Sigmoid colon (tissue), 7 donors: ENCODE results near the gene NRBP1. TPM values are rescaled to one million over a fixed set of nuclear protein-coding genes. Genes with fewer than 3 reads are reported as not detected.

Experiments used
- DNase-seq: peaks from one replicate; pipeline ENCODE4 v3.0.0-alpha.2; 2019
- H3K27ac ChIP-seq, 4 donors: fragments of 200-600 bp; sonication (generic); one replicate each; pipeline ENCODE4 v1.5.1; 2016 to 2019; ENCODE audit warnings: mild to moderate bottlenecking in 1 of 4
- H3K27me3 ChIP-seq, 3 donors: fragments of 200-600 bp; sonication (generic); one replicate each; pipeline ENCODE4 v1.5.1; 2019; ENCODE audit warnings: mild to moderate bottlenecking in 1 of 3
- H3K36me3 ChIP-seq, 4 donors: fragments of 200-600 bp; sonication (generic); one replicate each; pipeline ENCODE4 v1.5.1; 2016 to 2019
- H3K4me1 ChIP-seq, 4 donors: fragments of 200-600 bp; sonication (generic); one replicate each; pipeline ENCODE4 v1.5.1; 2017 to 2019
- H3K4me3 ChIP-seq, 4 donors: fragments of 200-600 bp; sonication (generic); one replicate each; pipeline ENCODE4 v1.5.1; 2017 to 2019; ENCODE audit warnings: mild to moderate bottlenecking in 2 of 4, moderate library complexity in 1 of 4
- H3K9me3 ChIP-seq, 4 donors: fragments of 200-600 bp in 3 of 4; sonication (generic) in 3 of 4; one replicate each; pipeline versions ENCODE4 v1.5.1 to v1.6.1; 2013 to 2019
- CTCF ChIP-seq, 4 experiments: fragments of 450-650 bp in 3 of 4; fragments of 200-600 bp in 1 of 4; IDR thresholded peaks; one replicate each; pipeline ENCODE4 v1.5.1; 2016 to 2019; ENCODE audit warnings: antibody characterized with exemption in 4 of 4, mild to moderate bottlenecking in 3 of 4, moderate library complexity in 2 of 4
- EP300 ChIP-seq, 4 donors: sonication (generic); formaldehyde crosslinking; IDR thresholded peaks; one replicate each; pipeline ENCODE4 v1.6.1; 2017; ENCODE audit warnings: antibody characterized with exemption in 4 of 4
- POLR2A ChIP-seq, 2 donors: fragments of 450-650 bp; IDR thresholded peaks; one replicate each; pipeline ENCODE4 v1.6.1; 2016; ENCODE audit warnings: antibody characterized with exemption in 2 of 2, mild to moderate bottlenecking in 2 of 2, moderate library complexity in 2 of 2
- POLR2AphosphoS5 ChIP-seq, 4 donors: sonication (generic); formaldehyde crosslinking; IDR thresholded peaks; one replicate each; pipeline ENCODE4 v1.6.1; 2017; ENCODE audit warnings: antibody characterized with exemption in 4 of 4
- WGBS, 2 donors: extraction: QIAGEN DNeasy Blood & Tissue Kit; methylation state at CpG; one replicate each; pipeline ENCODE4 v1.1.7; 2013; 5-methylcytosine and 5-hydroxymethylcytosine counted together
- intact Hi-C: fragments of 100-400 bp; cut with DNase I; formaldehyde crosslinking; loops from one replicate; pipeline ENCODE4 v1.15.1; 2023
- polyA plus RNA-seq, 3 donors: library from polyadenylated mRNA; stranded (reverse); fragments of 200-250 nt; gene quantifications; one replicate each; pipeline ENCODE4 v1.2.3, GENCODE V29; 2013
- small RNA-seq, 3 donors: library from RNA; depleted of rRNA; stranded (forward); fragments of <200 nt; gene quantifications; one replicate each; pipeline ENCODE3, GENCODE V24; 2016
- total RNA-seq, 4 donors: library from RNA; depleted of rRNA; stranded (reverse); fragments of >200 nt; gene quantifications; one replicate each; pipeline ENCODE4 v1.1.0, GENCODE V29; 2016
- donor health status: healthy with polysubstance abuse.
- donor health status: Bipolar disorder and iron deficiency.
- donor health status: healthy.

Gene NRBP1
- total and polyA plus RNA-seq, 7 donors: 60.8 to 93.5 (median 78.5) TPM

DNA sequence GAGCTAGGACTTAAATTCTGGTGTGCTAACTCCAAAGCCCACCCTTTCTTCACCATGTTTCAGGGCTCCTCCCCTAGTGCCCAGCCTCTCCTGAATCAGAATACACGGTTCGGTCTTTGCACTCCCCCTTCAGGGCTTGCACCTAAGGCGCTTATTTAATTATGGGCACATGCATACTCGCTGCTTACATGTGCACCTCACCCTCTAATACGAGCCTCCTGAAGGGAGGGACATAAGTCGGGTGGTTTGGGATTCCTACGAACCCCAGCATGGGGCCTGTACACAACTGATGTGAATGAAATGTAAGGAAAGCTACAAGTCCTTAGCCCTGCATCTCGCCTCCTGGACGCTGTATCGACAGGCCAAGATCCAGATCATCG, 60.7 kb downstream of the NRBP1 start:
- DNase-seq: no peak
- Histone ChIP-seq H3K4me1 (peaks cover 0 to 16% (median 9%) of the 10 kb centered on the region in 4 donors), H3K36me3 (peaks cover 0 to 16% (median 0%) of the 10 kb centered on the region in 4 donors), H3K27ac (peak overlapping the region; percentile 68 to 86 (median 80)), H3K27me3 (no peaks in the 10 kb centered on the region), H3K4me3 (peak overlapping the region; percentile 56 to 71 (median 68)), H3K9me3 (no peaks in the 10 kb centered on the region)
- intact Hi-C loops: no loop called here
- TF ChIP-seq POLR2AphosphoS5 (IDR thresholded peaks at IDR 0.05): no peak
- TF ChIP-seq CTCF (IDR thresholded peaks at IDR 0.05): no peak
- TF ChIP-seq EP300 (IDR thresholded peaks at IDR 0.05): no peak
- no peak for TF ChIP-seq POLR2A (IDR thresholded peaks at IDR 0.05)
- 5 to 7% methylated on average over 11 of the region's 11 CpGs for WGBS, 2 donors

GRCh38 chr2:27489498-27490397, 61.3 kb downstream of the NRBP1 start, which contains the start of gene IFT172:
IFT172 (minus strand) TSS chr2:27489743; CDS start chr2:27489653, 90 bp downstream.
- Histone ChIP-seq H3K9me3 (no peaks in the 10 kb centered on the region), H3K4me1 (peaks cover 0 to 22% (median 14%) of the 10 kb centered on the region in 4 donors), H3K27me3 (no peaks in the 10 kb centered on the region), H3K27ac (peak within 1 kb of the TSS; percentile 68 to 86 (median 80)), H3K4me3 (peak within 1 kb of the TSS; percentile 56 to 71 (median 68)), H3K36me3 (peaks cover 0 to 10% (median 0%) of the 10 kb centered on the region in 4 donors)
- intact Hi-C loops: loop anchor here (2.0 to 10.0 kb wide), 3 partner anchors 93 to 275 kb away; partner anchors contain the start of genes ATRAID, CAD, CCDC121 and GPN1
- peak; percentile 100 for DNase-seq
- WGBS, 2 donors: 8 to 9% methylated on average over 43 of the region's 43 CpGs
- TF ChIP-seq EP300 (IDR thresholded peaks at IDR 0.05): peak in 1 of 4 donors; percentile 38
- TF ChIP-seq CTCF (IDR thresholded peaks at IDR 0.05): no peak
- TF ChIP-seq POLR2A (IDR thresholded peaks at IDR 0.05): peak; percentile 42 to 68
- TF ChIP-seq POLR2AphosphoS5 (IDR thresholded peaks at IDR 0.05): peak; percentile 92 to 96 (median 94)

Small RNAs within 50 kb of the gene (small RNA-seq; reads per million reads assigned to genes)
- 0 reads per million in 3 donors for gene RNU6-986P

Other genes starting within 250 kb of the NRBP1 start
- gene ATRAID, start 216.6 kb upstream of the NRBP1 start, total RNA-seq: 100 to 1,000 TPM; 128 to 226 (median 159) TPM
- 10 to 100 TPM; 58.5 to 99.7 (median 73.9) TPM for gene ATRAID, start 216.6 kb upstream of the NRBP1 start, polyA plus RNA-seq
- gene SLC5A6, start 216.4 kb upstream of the NRBP1 start, total RNA-seq: 10 to 100 TPM in 3 of 4 donors, 1 to 10 TPM in 1; 7.2 to 15.5 (median 12.9) TPM
- 10 to 100 TPM in 1 of 3 donors, 1 to 10 TPM in 2; 2.4 to 26.7 (median 3.5) TPM for gene SLC5A6, start 216.4 kb upstream of the NRBP1 start, polyA plus RNA-seq
- gene CAD, start 211.3 kb upstream of the NRBP1 start, total RNA-seq: 10 to 100 TPM in 3 of 4 donors, 1 to 10 TPM in 1; 9.1 to 25.2 (median 17.1) TPM
- 10 to 100 TPM in 1 of 3 donors, 1 to 10 TPM in 2; 1.8 to 27.4 (median 3.0) TPM for gene CAD, start 211.3 kb upstream of the NRBP1 start, polyA plus RNA-seq
- 1 to 10 TPM in 1 of 4 donors, under 1 TPM in 2, not detected in 1; 0.28 to 1.1 (median 0.68) TPM for gene SLC30A3, start 165.6 kb upstream of the NRBP1 start, total RNA-seq
- gene SLC30A3, start 165.6 kb upstream of the NRBP1 start, polyA plus RNA-seq: under 1 TPM in 2 of 3 donors, not detected in 1; 0.10 to 0.60 TPM
- gene DNAJC5G, start 153.2 kb upstream of the NRBP1 start, total RNA-seq: 1 to 10 TPM in 1 of 4 donors, under 1 TPM in 1, not detected in 2; 0.71 to 1.7 TPM
- not detected for gene DNAJC5G, start 153.2 kb upstream of the NRBP1 start, polyA plus RNA-seq
- gene TRIM54, start 146.2 kb upstream of the NRBP1 start, total RNA-seq: under 1 TPM in 1 of 4 donors, not detected in 3; 0.41 TPM
- gene TRIM54, start 146.2 kb upstream of the NRBP1 start, polyA plus RNA-seq: under 1 TPM in 2 of 3 donors, not detected in 1; 0.16 to 0.46 TPM
- 1 to 10 TPM in 3 of 4 donors, under 1 TPM in 1; 0.71 to 6.5 (median 2.8) TPM for gene UCN, start 120.2 kb upstream of the NRBP1 start, total RNA-seq
- under 1 TPM in 1 of 3 donors, not detected in 2; 0.89 TPM for gene UCN, start 120.2 kb upstream of the NRBP1 start, polyA plus RNA-seq
- 10 to 100 TPM; 48.1 to 68.6 (median 61.1) TPM for gene MPV17, start 105.5 kb upstream of the NRBP1 start, total RNA-seq
- gene MPV17, start 105.5 kb upstream of the NRBP1 start, polyA plus RNA-seq: 10 to 100 TPM; 22.2 to 61.8 (median 28.7) TPM
- 10 to 100 TPM; 23.3 to 46.5 (median 28.9) TPM for gene GTF3C2, start 71.9 kb upstream of the NRBP1 start, total RNA-seq
- 10 to 100 TPM; 28.8 to 33.4 (median 31.9) TPM for gene GTF3C2, start 71.9 kb upstream of the NRBP1 start, polyA plus RNA-seq
- 10 to 100 TPM; 41.5 to 64.2 (median 54.8) TPM for gene EIF2B4, start 58.3 kb upstream of the NRBP1 start, total RNA-seq
- 10 to 100 TPM; 26.4 to 31.4 (median 28.0) TPM for gene EIF2B4, start 58.3 kb upstream of the NRBP1 start, polyA plus RNA-seq
- gene SNX17, start 58.0 kb upstream of the NRBP1 start, total RNA-seq: 100 to 1,000 TPM in 1 of 4 donors, 10 to 100 TPM in 3; 71.2 to 102 (median 98.1) TPM
- 10 to 100 TPM; 70.5 to 92.4 (median 78.1) TPM for gene SNX17, start 58.0 kb upstream of the NRBP1 start, polyA plus RNA-seq
- 1 to 10 TPM; 5.0 to 8.7 (median 7.2) TPM for gene ZNF513, start 47.9 kb upstream of the NRBP1 start, total RNA-seq
- 10 to 100 TPM; 15.7 to 27.5 (median 20.4) TPM for gene ZNF513, start 47.9 kb upstream of the NRBP1 start, polyA plus RNA-seq
- gene PPM1G, start 19.0 kb upstream of the NRBP1 start, total RNA-seq: 10 to 100 TPM; 40.8 to 48.3 (median 44.5) TPM
- 10 to 100 TPM; 42.0 to 93.4 (median 47.4) TPM for gene PPM1G, start 19.0 kb upstream of the NRBP1 start, polyA plus RNA-seq
- under 1 TPM in 1 of 4 donors, not detected in 3; 0.54 TPM for gene KRTCAP3, start 13.8 kb downstream of the NRBP1 start, total RNA-seq
- 10 to 100 TPM; 33.0 to 93.5 (median 46.5) TPM for gene KRTCAP3, start 13.8 kb downstream of the NRBP1 start, polyA plus RNA-seq
- gene IFT172, start 61.1 kb downstream of the NRBP1 start, total RNA-seq: 10 to 100 TPM; 25.7 to 37.7 (median 33.9) TPM
- 100 to 1,000 TPM in 2 of 3 donors, 10 to 100 TPM in 1; 82.3 to 139 (median 123) TPM for gene IFT172, start 61.1 kb downstream of the NRBP1 start, polyA plus RNA-seq
- gene FNDC4, start 66.6 kb downstream of the NRBP1 start, total RNA-seq: 1 to 10 TPM; 6.1 to 6.8 (median 6.6) TPM
- 1 to 10 TPM in 2 of 3 donors, under 1 TPM in 1; 0.69 to 4.9 (median 4.8) TPM for gene FNDC4, start 66.6 kb downstream of the NRBP1 start, polyA plus RNA-seq
- gene GCKR, start 68.2 kb downstream of the NRBP1 start, total RNA-seq: 1 to 10 TPM in 1 of 4 donors, not detected in 3; 1.1 TPM
- under 1 TPM in 1 of 3 donors, not detected in 2; 0.32 TPM for gene GCKR, start 68.2 kb downstream of the NRBP1 start, polyA plus RNA-seq
- 10 to 100 TPM; 30.7 to 44.3 (median 39.4) TPM for gene ZNF512, start 154.4 kb downstream of the NRBP1 start, total RNA-seq
- gene ZNF512, start 154.4 kb downstream of the NRBP1 start, polyA plus RNA-seq: 10 to 100 TPM in 1 of 3 donors, 1 to 10 TPM in 2; 3.9 to 13.8 (median 6.6) TPM
- gene CCDC121, start 200.4 kb downstream of the NRBP1 start, total RNA-seq: 1 to 10 TPM; 3.8 to 8.6 (median 8.0) TPM
- 1 to 10 TPM; 1.6 to 2.4 (median 1.7) TPM for gene CCDC121, start 200.4 kb downstream of the NRBP1 start, polyA plus RNA-seq
- gene GPN1, start 200.4 kb downstream of the NRBP1 start, total RNA-seq: 10 to 100 TPM; 15.2 to 24.4 (median 21.0) TPM
- 10 to 100 TPM; 28.0 to 31.2 (median 31.0) TPM for gene GPN1, start 200.4 kb downstream of the NRBP1 start, polyA plus RNA-seq
- gene SUPT7L, start 235.0 kb downstream of the NRBP1 start, total RNA-seq: 10 to 100 TPM; 19.0 to 27.1 (median 22.5) TPM
- gene SUPT7L, start 235.0 kb downstream of the NRBP1 start, polyA plus RNA-seq: 10 to 100 TPM in 1 of 3 donors, 1 to 10 TPM in 2; 7.2 to 22.8 (median 8.4) TPM
- 10 to 100 TPM; 16.0 to 21.4 (median 18.6) TPM for gene SLC4A1AP, start 235.3 kb downstream of the NRBP1 start, total RNA-seq
- gene SLC4A1AP, start 235.3 kb downstream of the NRBP1 start, polyA plus RNA-seq: 10 to 100 TPM; 10.2 to 15.7 (median 11.3) TPM